Measurements from ENCODE around the gene PIWIL4.

GRCh38 chr11:94665116-94665659 lies 98.0 kb downstream of the PIWIL4 start:
- TF ChIP-seq CTCF (IDR thresholded peaks at IDR 0.05; ENCODE audit: insufficient read depth, low read length, poor library complexity, severe bottlenecking) (no peak), EZH2phosphoT487 (conservative IDR thresholded peaks at IDR 0.05; ENCODE audit: low read length) (no peak)

Data from SU-DHL-6 (cell line).